Hematopoietic multipotent progenitor cell treated with erythropoietin and hydrocortisone succinate and interleukin-3 and kit ligand, for 4 days (in vitro differentiated cells): ENCODE measurements around the gene RNPEPL1.

ENCODE experiments used
- DNase-seq: peaks from one replicate; pipeline ENCODE4 v3.0.0-alpha.2; 2015

Gene RNPEPL1

GRCh38 chr2:240605867-240606743, 37.8 kb downstream of the RNPEPL1 start:
- DNase-seq, result no peak

GRCh38 chr2:240611601-240612210, 43.4 kb downstream of the RNPEPL1 start:
- peak; percentile 80 for DNase-seq

DNA sequence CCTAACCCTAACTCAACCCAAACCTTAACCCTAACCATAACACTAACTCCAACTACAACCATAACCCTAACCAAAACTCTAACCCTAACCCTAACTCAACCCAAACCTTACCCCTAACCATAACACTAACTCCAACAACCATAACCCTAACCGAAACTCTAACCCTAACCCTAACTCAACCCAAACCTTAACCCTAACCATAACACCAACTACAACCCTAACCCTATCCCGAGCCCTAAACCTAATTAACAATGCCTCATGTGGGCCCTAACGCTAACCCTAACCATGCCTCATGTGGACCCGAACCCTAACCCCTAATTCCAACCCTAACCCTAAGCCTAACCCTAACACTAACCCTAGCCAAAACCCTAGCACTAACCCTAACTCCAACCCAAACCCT, 45.5 kb downstream of the RNPEPL1 start:
- DNase-seq, result no peak

DNA sequence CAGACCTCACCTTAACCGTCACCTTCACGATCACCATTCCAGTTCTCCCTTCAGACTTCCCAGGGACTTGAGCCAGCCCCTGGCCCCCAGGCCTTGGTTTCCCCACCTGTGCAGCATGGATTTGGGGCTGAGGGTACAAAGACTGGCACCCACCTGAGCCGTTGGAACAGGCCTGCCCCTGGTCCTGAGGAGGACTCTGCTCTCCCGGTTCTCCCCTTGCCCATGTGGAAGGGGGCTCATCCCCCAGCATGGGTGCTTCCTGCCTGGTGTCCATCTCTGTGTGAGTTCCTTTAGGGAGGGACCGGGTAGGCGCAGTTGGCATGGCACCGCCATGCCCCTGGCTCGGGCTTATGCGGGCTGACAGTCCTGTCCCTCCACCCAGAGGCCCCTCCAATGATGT, 46.1 kb downstream of the RNPEPL1 start:
- no peak for DNase-seq

GRCh38 chr2:240615396-240615795, 47.1 kb downstream of the RNPEPL1 start:
- peak; percentile 79 for DNase-seq

- peak; percentile 78 for DNase-seq
These were observed 47.7 kb downstream of the RNPEPL1 start for GRCh38 chr2:240615820-240616547.

DNA sequence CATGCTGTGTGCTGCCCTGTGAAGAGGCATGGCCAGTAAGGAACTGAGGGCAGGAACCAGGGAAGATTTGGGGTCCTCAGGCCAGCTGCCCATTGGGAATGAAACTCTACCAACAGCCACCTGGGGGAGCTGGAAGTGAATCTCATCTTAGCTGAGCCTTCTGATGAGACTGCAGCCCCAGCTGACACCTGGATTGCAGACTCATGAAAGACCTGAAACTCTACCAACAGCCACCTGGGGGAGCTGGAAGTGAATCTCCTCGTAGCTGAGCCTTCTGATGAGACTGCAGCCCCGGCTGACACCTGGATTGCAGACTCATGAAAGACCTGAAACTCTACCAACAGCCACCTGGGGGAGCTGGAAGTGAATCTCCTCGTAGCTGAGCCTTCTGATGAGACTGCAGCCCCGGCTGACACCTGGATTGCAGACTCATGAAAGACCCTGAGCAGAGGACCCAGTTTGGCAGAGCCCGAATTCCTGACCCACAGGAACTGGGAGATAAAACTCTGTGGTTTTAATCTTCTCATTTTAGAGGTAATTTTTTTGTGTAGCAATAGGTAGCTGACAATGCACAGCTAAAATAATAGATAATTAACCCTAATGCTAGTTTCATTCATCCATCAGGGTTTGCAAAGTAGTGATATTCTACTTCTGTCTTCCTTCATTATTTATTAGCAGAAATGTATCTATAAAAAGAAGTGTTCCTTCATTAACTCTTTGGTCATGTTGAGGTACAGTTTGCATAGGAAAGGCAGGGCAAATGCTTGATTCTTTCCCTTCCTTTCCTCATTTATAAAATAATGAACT, 48.8 kb downstream of the RNPEPL1 start:
- DNase-seq, result peak; percentile 18

DNA sequence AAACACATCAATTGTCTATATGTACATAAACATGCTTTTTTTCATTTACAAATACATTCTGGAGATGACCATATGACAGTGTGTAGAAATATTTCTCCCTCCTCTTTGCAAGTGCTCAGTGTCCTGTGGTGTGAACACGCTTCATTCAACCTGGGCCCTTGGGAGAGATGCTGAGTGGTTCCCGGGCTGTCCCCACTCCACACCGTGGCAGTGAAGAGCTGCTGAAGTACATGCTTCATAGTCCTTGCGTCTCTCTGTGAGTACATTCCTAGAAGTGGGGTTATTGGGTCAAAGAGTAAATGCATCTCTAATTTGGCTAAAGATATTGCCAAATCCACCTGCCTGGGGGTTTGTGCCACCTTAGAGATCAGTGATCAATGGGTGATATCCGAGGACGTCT, 50.5 kb downstream of the RNPEPL1 start:
- no peak for DNase-seq

DNA sequence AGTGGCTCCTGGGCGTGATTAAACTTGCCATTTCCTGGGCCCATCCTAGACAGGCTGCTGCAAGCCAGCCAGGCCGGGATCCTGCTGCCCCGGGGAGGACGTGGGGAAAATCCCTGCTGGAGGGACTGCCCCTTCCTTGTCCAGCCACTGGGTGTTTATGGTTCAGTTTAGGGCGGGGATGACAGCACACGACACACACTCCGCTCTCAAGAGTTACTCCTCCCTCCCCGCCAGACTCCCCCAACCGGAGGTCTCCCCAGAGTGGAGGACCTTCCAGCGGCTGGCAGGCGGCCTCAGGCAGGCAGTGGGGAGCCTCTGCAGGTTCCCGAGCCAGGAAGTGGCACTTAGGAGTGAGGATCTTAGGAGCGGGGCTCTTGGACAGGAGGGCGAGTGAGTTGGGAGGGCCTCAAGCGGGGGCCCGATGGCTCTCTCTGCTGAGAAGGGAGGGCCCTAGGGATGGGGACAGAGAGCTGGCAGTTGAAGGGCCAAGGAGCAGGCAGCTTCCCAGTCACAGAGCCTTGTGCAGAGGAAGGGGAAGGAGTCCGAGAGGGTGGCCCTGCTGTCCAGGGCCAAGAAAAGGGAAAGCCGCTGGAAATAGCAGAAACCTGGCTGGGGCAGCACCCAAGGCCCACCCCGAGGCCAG, 51.3 kb downstream of the RNPEPL1 start:
- no peak for DNase-seq

DNA sequence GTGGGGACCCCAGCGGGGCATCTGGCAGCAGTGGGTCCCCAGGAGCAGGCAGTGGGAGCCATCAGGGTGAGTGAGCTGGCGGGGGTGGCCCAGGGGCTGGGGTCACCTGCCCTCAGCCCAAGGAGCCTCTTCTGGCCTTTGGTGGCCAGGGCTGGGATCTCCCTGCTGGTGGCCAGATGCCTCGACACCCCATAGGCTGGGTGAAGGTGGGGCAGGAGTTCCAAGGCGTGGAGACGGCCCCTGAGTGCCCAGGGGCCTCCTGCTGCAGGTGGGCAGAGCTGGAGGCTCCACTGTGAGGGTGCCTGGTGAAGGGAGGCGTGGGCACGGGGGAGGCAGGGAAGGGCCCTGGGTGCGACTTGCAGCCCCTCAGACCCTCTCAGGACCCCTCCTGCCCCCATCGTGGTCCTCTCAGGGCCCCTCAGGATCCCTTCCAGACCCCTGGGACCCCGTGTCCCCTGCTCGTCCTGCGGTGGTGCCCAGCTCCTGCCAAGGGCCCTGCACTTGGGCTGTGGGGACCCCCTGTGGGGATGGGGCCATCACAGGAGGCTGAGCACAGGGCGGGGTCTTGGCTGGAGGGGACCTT, 52.0 kb downstream of the RNPEPL1 start:
- no peak for DNase-seq

- DNase-seq, result no peak
These were observed 52.6 kb downstream of the RNPEPL1 start for GRCh38 chr2:240620859-240621258.

- DNase-seq, result no peak
These were observed 53.8 kb downstream of the RNPEPL1 start for GRCh38 chr2:240622060-240622411.

GRCh38 chr2:240622531-240623235, 54.4 kb downstream of the RNPEPL1 start:
- DNase-seq, result peak; percentile 92

DNA sequence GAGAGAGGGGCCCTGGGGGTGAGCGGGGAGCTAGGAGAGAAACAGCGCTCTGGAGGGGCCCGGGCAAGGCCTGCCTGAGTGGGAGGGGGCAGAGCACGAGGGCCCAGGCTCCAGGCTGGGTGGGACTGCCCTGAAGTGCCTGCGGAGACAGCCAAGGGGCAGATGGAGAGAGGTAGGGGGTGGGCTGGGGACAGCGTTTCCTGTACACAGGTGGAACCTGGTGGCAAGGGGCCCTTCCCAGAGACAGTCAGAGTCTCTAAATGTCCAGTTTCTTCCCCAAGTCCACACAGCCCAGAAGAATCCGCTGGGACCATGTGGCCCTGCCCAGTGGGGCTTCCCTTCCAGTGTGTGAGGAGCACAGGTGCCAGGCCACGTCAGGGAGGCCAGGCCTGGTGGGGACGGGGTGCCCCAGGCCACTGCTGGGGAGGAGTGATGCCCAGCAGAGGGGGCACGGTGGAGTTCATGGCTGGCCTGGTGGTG, 55.3 kb downstream of the RNPEPL1 start:
- DNase-seq, result no peak

- DNase-seq, result no peak
These were observed 56.0 kb downstream of the RNPEPL1 start for GRCh38 chr2:240624011-240624949.

DNA sequence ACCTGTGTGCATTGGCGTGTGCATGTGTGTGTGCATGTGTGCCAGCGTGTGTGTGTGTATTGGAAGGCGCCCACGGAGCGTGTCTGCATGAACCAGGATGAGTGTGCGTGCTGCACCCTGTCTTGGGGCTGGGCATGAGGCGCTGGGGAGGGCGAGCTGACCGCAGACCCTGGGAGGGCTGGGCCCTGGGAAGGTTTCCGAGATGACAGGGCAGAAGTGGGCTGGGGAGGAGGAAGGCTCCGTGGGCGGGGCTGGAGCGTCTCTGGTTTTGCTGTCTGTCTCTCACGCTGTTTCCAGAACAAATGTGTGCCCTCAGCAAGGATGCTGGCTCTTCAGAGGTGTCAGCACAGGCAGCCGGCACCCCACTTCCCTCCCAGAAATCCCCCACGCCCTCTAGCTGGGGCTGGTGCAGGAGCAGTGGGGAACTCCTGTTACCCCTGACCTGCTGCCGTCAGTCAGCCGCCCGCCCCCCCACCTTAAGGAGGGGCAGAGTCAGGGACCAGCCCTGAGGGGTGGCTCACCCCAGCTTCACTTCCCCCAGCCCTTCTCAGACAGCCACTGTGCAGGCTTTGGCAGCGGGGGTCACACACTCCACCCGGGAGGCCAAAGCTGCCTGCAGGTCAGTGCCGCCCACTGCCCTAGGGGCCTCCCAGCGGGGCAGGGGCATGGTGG, 56.8 kb downstream of the RNPEPL1 start, which contains the start of gene GPR35:
Gene GPR35 (plus strand): TSS at position 531 of the 672 bp plus-strand sequence. CDS start 4,473 bp downstream, outside the sequence.
- peak; percentile 95 for DNase-seq

DNA sequence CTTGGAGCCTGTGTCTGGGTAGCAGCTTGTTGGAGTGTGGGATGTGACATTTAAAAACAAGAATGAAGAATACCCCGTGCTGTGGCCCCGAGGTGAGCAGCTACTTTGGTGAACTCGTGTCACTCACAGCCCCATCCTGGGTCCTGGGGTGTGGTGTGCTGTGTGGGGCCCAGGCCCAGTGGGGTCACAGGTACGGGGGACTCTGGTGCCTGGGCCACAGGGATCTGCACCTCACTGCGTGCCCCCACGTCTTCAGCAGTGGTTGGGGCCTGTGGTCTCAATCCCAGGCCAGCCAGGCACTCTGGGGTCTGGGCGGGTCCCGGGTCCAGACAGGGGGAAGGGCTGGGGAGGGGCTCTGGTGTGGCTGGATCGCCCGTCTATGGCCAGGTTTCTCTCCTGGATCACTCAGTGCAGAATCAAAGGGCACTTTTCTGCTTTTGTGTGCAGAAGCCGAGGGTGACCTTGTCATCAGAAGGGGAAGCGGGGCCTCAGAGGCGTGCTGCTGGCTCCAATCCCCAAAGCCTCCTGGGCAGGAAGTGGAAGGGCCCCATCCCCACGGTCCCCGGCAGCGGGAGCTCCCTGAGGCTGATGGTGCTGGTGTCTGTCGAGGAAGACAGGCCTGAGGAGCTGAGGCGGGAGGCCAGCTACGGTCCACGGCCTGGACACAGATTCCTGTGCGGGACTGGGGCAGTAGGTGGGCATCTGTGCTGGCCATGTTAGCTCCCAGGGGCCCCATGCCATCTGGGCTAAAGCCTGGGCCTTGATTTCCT, 58.4 kb downstream of the RNPEPL1 start:
- peak; percentile 83 for DNase-seq

DNA sequence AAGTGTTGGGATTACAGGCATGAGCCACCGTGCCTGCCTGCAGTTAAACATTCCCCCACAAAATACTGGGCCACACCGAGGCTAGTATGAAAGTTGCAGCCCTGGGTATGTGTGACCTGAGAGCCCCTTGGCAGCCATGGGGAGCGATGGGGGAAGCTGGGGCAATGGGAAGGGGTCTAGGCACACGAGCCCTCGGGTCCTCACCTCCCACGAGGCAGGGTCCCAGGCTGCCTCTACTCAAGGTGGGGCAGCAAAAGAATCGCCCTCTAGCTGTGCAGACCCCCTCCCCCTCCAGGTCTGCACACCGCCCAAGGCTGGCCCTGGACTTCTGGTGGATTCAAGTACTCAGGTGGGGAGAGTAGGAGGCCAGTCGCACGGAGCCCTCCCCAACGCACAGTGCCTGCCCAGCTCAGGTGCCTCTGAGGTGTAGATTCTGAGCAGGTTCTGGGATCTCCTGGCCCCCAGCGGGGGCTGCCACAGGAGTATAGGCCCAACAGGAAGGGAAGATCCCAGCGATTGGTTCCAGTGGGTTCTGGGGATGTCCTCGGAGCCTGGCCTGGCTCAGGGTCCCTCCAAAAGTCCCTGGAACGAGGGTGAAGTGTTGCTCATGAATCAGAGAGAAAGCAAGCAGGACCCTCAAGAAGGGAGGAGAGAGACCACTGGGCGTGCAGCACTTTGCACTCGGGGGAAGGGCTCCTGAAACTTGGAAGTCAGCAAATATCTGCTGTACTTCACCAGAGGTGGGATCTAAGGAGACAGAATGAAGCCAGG, 59.6 kb downstream of the RNPEPL1 start:
- DNase-seq, result no peak
